Measurements from ENCODE around the gene LRRN1. TPM values are rescaled to one million over a fixed set of nuclear protein-coding genes. Genes with fewer than 3 reads are reported as not detected.
"Not testable (repeated sequence)": the region's sequence is repeated elsewhere in the genome, so short reads cannot be mapped to it uniquely, and the experiment has no call there.

LRRN1 gene
- total RNA-seq, 6 experiments from 2014 or later: not detected

DNA sequence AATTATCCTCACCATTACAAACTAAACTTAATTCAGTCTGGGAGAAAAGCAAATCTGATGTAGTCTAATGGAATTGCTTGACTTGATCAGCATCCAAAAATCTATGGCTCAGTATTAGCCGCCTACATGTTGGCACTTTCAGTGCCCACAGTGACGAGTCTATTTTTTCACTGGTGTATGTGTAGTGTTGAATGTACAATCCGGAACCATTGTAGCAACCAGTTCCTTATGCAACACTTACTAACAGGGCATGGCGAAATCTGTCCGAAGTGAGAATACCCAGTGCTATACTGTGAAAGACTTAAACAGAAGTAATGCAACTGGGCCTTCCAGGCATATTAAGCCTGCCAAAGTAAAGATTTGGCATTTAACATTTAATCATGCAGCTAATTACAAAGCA lies 18.6 kb downstream of the LRRN1 start:
- no peaks in the 10 kb centered on the region for H3K36me3 Mint-ChIP-seq (ENCODE audit: low read depth)
- H3K9me3 Mint-ChIP-seq: peaks cover 23% of the 10 kb centered on the region
- no peak overlapping the region for H3K4me3 Mint-ChIP-seq
- no peaks in the 10 kb centered on the region for H3K27me3 Mint-ChIP-seq (ENCODE audit: insufficient read depth)
- TF ChIP-seq, protein P1, sequence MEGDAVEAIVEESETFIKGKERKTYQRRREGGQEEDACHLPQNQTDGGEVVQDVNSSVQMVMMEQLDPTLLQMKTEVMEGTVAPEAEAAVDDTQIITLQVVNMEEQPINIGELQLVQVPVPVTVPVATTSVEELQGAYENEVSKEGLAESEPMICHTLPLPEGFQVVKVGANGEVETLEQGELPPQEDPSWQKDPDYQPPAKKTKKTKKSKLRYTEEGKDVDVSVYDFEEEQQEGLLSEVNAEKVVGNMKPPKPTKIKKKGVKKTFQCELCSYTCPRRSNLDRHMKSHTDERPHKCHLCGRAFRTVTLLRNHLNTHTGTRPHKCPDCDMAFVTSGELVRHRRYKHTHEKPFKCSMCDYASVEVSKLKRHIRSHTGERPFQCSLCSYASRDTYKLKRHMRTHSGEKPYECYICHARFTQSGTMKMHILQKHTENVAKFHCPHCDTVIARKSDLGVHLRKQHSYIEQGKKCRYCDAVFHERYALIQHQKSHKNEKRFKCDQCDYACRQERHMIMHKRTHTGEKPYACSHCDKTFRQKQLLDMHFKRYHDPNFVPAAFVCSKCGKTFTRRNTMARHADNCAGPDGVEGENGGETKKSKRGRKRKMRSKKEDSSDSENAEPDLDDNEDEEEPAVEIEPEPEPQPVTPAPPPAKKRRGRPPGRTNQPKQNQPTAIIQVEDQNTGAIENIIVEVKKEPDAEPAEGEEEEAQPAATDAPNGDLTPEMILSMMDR (IDR thresholded peaks at IDR 0.05): no peak
- no peak for DNase-seq
- no peak overlapping the region for H3K27ac Mint-ChIP-seq
- H3K4me1 Mint-ChIP-seq (ENCODE audit: low read depth): no peaks in the 10 kb centered on the region

DNA sequence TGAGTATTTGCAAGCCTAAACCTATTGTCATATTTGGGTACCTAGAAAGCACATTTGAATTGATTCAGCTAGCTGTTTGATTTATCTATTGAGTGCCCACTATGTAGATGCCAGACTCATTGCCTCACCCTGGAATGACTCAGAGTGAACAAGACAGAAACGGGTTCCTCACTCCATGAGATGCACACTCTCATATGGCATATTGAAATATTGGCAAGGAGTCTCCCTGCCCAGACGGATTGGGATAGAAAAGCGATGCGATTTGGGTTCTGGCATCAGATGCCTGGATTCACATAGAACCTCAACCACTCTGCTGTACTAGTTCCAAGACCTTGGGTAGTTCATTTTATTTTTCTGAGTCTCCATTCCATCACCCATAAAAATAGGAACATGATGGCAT lies 22.5 kb downstream of the LRRN1 start:
- Mint-ChIP-seq H3K9me3 (peaks cover 25% of the 10 kb centered on the region), H3K36me3 (ENCODE audit: low read depth) (no peaks in the 10 kb centered on the region), H3K27ac (no peak overlapping the region), H3K27me3 (ENCODE audit: insufficient read depth) (no peaks in the 10 kb centered on the region), H3K4me1 (ENCODE audit: low read depth) (no peaks in the 10 kb centered on the region), H3K4me3 (no peak overlapping the region)
- DNase-seq: no peak
- TF ChIP-seq, protein P1 (IDR thresholded peaks at IDR 0.05): no peak

DNA sequence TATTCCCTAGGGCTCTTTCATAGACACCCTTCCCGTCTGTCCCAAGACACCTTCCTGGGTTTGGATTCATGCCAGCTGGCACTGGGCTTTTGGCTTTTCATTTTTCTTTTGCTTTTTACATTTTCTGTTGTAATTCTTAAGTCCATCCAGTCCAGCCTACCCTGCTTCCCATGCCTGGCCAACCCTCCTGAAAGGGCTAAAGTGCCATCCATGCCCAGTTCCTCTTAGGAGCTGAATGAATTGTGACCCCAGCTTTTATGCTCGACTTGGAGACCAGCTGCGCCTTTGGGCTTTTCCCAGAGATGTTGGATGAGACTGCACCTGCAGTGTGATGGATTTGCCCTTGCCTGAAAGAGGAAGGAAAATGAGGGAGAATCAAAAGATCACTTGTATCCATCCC lies 25.8 kb downstream of the LRRN1 start:
- DNase-seq: no peak
- H3K27ac Mint-ChIP-seq: no peak overlapping the region
- TF ChIP-seq, protein P1 (IDR thresholded peaks at IDR 0.05): no peak
- H3K27me3 Mint-ChIP-seq (ENCODE audit: insufficient read depth): no peaks in the 10 kb centered on the region
- peaks cover 33% of the 10 kb centered on the region for H3K9me3 Mint-ChIP-seq
- H3K4me3 Mint-ChIP-seq: no peak overlapping the region
- H3K36me3 Mint-ChIP-seq (ENCODE audit: low read depth): no peaks in the 10 kb centered on the region; the same call in 1 of the 2 replicates
- H3K4me1 Mint-ChIP-seq (ENCODE audit: low read depth): no peaks in the 10 kb centered on the region

DNA sequence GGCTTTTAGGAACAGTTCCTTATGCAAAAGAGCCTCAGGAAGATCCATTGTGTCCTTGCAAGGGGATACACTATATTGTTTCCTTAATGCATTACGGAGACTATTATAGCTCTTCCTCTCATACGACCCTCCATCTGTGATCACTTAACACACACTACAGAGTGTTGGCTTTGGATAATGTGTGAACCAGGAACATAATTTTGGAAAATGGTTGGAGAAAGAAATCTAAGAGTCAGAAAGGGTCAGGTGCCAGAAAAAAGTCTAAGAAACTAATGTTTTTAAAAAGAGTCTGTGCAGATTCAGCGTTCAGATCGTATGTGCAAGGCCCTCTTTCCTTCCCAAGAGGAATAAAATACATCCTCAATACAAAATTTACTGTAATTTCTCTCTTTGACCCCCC lies 27.3 kb downstream of the LRRN1 start:
- Mint-ChIP-seq H3K36me3 (ENCODE audit: low read depth) (no peaks in the 10 kb centered on the region; the same call in 1 of the 2 replicates), H3K9me3 (peaks cover 31% of the 10 kb centered on the region), H3K27ac (no peak overlapping the region), H3K27me3 (ENCODE audit: insufficient read depth) (no peaks in the 10 kb centered on the region), H3K4me3 (no peak overlapping the region), H3K4me1 (ENCODE audit: low read depth) (no peaks in the 10 kb centered on the region)
- no peak for DNase-seq
- TF ChIP-seq, protein P1 (IDR thresholded peaks at IDR 0.05): no peak

DNA sequence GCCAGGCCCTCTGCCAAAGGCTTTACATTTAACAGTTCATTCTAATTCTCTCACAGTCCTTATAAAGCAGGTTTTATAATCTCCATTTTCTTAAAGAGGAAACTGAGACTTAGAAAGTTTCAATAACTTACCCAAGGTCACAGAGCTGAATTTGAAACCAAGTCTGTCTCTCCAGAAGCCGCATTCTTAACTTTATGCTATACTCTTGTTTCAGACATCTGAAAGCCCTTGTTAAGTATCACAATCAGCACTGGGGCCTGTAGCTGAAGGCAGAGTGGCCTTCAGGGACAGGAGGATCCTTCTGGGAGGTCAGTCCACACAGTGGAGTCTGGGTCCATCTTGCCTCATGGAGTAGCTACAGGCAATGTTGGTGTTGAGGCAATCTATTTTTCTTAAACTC lies 27.9 kb downstream of the LRRN1 start:
- TF ChIP-seq, protein P1 (IDR thresholded peaks at IDR 0.05): no peak
- H3K27ac Mint-ChIP-seq: no peak overlapping the region

DNA sequence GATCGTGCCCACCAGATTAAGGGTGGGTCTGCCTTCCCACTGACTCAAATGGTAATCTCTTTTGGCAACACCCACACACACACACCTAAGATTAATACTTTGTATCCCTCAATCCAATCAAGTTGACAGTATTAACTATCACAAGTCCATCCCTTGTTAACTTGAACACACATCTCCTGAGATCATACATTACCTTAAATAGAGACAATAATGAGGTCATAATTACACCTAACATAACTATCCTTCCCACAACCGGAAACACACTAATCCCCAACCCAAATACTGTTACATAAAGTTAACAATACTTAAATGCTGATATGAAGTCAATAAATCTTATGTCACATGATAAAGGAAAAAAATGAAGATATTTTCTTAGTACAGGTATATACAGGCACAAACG lies 29.2 kb downstream of the LRRN1 start:
- not testable (repeated sequence) for H3K4me1 Mint-ChIP-seq (ENCODE audit: low read depth); H3K36me3 Mint-ChIP-seq (ENCODE audit: low read depth); H3K27me3 Mint-ChIP-seq (ENCODE audit: insufficient read depth); DNase-seq; H3K4me3 Mint-ChIP-seq; H3K27ac Mint-ChIP-seq
- peaks cover 36% of the 10 kb centered on the region for H3K9me3 Mint-ChIP-seq

More for the DNA sequence above, 27.9 kb downstream of the LRRN1 start:
- H3K4me1 Mint-ChIP-seq (ENCODE audit: low read depth): no peaks in the 10 kb centered on the region
- no peaks in the 10 kb centered on the region; the same call in 1 of the 2 replicates for H3K36me3 Mint-ChIP-seq (ENCODE audit: low read depth)
- H3K27me3 Mint-ChIP-seq (ENCODE audit: insufficient read depth): no peaks in the 10 kb centered on the region
- peaks cover 33% of the 10 kb centered on the region for H3K9me3 Mint-ChIP-seq
- DNase-seq: no peak
- H3K4me3 Mint-ChIP-seq: no peak overlapping the region
